ENCODE data around the gene TGFBR2. TPM values are rescaled to one million over a fixed set of nuclear protein-coding genes. Genes with fewer than 3 reads are reported as not detected.

The TGFBR2 gene
- total RNA-seq, 1 donor, result 37.1 TPM

DNA sequence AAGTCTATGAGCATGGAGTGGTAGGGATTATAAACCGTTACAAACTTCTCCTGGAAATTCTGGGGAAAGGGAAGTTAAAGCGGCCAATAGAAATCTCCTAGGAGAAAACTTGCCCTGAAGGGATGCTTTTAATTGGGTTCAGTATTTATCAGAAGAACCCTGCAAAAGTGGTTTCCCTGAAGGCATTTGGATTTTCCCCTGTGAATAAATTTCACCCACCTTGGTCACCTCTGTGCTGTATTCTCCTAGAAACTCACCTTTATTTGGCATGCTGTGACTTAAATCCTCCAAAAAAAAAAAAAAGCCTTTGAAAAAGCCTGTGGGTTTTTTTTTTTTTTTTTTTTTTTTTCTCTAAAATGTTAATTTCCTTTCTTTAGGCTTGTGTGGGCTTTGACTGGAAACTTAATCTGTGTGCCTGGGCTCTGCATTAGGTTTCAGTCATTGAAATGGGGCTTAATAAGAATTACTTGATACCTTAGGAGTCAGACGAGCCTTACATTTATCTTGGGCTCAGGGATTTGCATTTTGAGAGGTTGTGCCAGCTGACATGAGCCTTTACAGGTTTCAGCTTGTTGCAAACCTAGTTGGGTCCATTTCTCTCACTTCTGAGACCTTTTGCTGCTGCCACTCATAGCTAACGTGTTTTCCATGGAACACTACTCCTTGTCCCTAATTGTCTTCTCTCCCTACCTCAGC lies 22.0 kb downstream of the TGFBR2 start:
- TF ChIP-seq, protein P1, sequence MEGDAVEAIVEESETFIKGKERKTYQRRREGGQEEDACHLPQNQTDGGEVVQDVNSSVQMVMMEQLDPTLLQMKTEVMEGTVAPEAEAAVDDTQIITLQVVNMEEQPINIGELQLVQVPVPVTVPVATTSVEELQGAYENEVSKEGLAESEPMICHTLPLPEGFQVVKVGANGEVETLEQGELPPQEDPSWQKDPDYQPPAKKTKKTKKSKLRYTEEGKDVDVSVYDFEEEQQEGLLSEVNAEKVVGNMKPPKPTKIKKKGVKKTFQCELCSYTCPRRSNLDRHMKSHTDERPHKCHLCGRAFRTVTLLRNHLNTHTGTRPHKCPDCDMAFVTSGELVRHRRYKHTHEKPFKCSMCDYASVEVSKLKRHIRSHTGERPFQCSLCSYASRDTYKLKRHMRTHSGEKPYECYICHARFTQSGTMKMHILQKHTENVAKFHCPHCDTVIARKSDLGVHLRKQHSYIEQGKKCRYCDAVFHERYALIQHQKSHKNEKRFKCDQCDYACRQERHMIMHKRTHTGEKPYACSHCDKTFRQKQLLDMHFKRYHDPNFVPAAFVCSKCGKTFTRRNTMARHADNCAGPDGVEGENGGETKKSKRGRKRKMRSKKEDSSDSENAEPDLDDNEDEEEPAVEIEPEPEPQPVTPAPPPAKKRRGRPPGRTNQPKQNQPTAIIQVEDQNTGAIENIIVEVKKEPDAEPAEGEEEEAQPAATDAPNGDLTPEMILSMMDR (IDR thresholded peaks at IDR 0.05; ENCODE audit: insufficient read depth, low read depth, low read length), result no peak
- no peak overlapping the region for H3K4me3 ChIP-seq (ENCODE audit: low read depth, low read length)
- no peak for DNase-seq (ENCODE audit: low read depth)

DNA sequence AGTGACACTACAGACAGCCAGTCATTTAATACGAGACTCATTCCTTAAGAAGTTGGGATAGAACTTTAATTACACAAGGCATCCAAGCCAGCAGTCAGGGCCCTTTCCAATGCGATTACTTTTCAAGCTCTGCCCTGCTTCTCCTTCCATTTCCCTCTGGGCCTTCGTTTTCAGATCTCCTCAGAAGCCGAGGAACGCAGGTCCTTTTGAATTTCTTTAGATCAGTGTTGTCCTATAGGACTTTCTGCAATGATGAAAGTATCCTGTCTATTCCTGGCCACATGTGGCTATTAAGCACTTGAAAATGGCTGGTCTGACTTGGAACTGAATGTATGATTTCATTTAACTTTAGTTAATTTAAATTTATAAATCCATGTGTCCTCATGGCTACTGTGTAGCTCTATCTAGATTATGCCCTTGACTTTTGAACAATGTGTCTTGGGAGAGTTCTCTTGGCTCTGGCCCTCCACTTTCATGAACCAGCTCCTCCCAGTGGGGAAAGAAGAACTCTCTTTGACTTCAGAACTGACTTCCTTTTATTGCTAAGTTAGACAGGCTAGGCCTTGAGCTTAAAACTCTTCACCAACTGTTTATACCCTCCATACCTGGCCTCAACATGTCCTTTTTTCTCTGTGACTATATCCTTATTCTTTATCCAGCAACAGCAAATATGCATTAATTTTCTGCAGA lies 22.6 kb downstream of the TGFBR2 start:
- no peak for DNase-seq (ENCODE audit: low read depth)
- H3K4me3 ChIP-seq (ENCODE audit: low read depth, low read length), result no peak overlapping the region
- TF ChIP-seq, protein P1 (IDR thresholded peaks at IDR 0.05; ENCODE audit: insufficient read depth, low read depth, low read length), result peak; percentile 18

DNA sequence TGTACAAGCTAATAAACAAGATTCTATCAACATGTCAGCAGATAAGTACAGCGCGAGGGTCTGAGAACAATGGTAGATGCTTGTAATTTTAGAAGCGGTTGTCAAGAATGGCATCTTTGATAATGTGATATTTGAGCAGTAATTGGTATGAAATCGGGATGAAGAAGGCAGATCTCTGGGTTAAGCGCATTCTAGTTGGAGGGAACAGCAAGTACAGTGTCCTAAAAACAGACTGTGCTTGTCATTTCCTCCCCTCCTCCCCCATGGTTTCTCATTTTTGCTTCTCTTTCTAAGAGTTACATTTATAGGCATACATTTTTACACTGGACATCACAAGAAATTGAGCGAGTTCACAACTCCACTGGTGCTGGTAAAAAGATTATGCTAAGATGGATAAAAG lies 23.3 kb downstream of the TGFBR2 start:
- H3K4me3 ChIP-seq (ENCODE audit: low read depth, low read length), result no peak overlapping the region
- TF ChIP-seq, protein P1 (IDR thresholded peaks at IDR 0.05; ENCODE audit: insufficient read depth, low read depth, low read length), result no peak
- no peak for DNase-seq (ENCODE audit: low read depth)

DNA sequence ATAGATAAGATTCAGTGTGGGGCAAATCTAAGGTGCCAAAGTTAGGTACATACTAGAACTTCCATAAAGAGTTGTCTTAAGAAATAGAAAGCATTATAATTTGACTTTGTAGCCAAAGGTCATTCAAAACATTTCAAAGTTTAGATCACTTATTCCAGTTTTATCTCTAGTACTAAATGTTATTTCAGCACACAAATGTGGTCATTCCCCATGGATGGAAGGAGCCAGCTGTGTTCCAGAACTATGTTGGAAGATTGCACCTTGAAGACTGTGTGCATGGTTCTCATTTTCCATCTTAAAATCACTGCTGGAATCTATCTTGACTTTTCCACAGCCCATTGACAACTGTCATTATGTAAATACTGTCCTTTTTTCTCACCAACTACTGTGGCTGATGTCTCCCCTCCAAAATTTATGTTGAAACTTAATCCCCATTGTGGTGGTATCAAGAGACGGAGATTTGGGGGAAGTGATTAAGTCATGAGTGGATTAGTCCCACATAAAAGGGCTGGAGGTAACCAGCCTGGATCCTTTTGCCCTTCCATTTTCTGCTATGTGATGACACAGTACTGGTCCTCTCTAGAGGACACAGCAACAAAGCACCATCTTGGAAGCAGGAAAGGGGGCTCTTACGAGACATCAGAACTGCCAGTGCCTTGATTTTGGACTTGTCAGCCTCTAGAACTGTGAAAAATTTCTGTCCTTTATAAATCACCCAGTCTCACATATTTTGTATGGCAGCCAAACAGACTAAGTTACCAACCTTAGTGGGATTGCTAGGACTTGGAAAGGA lies 24.0 kb downstream of the TGFBR2 start:
- H3K4me3 ChIP-seq (ENCODE audit: low read depth, low read length), result no peak overlapping the region
- DNase-seq (ENCODE audit: low read depth), result no peak
- TF ChIP-seq, protein P1 (IDR thresholded peaks at IDR 0.05; ENCODE audit: insufficient read depth, low read depth, low read length), result no peak

DNA sequence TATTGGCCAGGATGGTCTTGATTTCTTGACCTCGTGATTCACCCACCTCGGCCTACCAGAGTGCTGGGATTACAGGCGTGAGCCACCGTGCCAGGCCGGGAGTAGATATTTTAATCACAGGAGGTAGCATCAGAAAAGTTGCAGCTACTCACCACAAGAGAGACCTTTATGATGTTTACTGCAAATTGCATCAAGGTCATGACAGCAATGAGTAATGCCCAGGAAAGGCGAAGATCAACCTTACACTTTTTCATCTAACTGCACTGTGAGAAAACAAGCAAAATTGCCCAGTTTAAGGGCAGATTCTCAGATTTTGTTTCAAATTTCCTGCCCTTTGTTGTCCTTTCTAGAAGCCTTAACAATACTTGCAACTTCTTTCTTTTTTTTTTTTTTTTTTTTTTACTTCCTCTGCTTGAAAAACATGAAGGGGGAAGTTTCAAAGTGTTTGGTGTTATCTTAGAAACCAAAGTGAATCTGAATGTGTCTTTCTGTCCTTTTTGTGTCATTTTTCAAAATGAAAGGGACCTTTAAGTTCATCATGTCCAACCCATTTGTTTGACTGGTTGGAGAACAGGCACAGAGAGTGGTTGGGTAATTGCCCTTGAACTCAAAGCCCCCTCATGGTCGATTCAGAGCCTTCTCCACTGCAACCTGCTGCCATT lies 25.0 kb downstream of the TGFBR2 start:
- TF ChIP-seq, protein P1 (IDR thresholded peaks at IDR 0.05; ENCODE audit: insufficient read depth, low read depth, low read length), result no peak
- no peak overlapping the region for H3K4me3 ChIP-seq (ENCODE audit: low read depth, low read length)
- peak; percentile 86 for DNase-seq (ENCODE audit: low read depth)

DNA sequence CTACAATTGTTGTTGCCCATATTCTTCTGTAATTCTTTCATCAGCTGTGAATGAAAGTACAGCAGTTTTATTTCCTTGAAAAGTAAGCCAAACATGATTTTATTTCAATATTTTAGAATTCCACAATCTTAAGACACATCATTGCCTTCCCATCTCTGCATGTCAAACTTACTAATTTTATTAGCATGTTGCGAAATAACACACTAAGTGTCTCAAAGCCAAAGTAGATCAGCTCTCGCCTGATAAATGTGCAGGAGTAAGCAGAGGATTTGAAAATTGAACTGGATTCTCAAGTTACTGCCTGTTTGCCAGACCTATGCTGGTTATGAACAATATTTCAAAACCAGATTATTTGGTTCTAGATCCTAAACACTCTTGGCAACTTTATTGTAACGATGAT lies 25.7 kb downstream of the TGFBR2 start:
- TF ChIP-seq, protein P1 (IDR thresholded peaks at IDR 0.05; ENCODE audit: insufficient read depth, low read depth, low read length), result no peak
- DNase-seq (ENCODE audit: low read depth), result peak; percentile 87
- H3K4me3 ChIP-seq (ENCODE audit: low read depth, low read length), result no peak overlapping the region

Data from fibroblast of villous mesenchyme (primary cell).